Measurements from ENCODE around the gene MAP4K2. TPM values are rescaled to one million over a fixed set of nuclear protein-coding genes. Genes with fewer than 3 reads are reported as not detected.
A peak's percentile ranks its signal among the peaks of the same experiment; 100 is the strongest.

MAP4K2 gene
- total and polyA plus RNA-seq, 7 donors = 3.0 to 6.7 (median 4.5) TPM

- Histone ChIP-seq H3K4me3 (no peak overlapping the region), H3K36me3 (ENCODE audit: insufficient read depth in 1 of 2, low read depth in 1 of 2) (peaks cover 0 to 17% of the 10 kb centered on the region in 2 donors), H3K9me3 (no peaks in the 10 kb centered on the region), H3K4me1 (no peaks in the 10 kb centered on the region), H3K27ac (no peak overlapping the region), H3K27me3 (ENCODE audit: insufficient read depth in 3 of 3, low read length in 2 of 3) (no peaks in the 10 kb centered on the region)
- DNase-seq = peak in 1 of 2 donors; percentile 26
- no peak for TF ChIP-seq CTCF (IDR thresholded peaks at IDR 0.05)
- intact Hi-C loops (cut with DNase I) = no loop called here
- no peak for ATAC-seq
- WGBS, 3 donors = 90 to 97% (median 91%) methylated on average over 25 of the region's 25 CpGs
These were observed 12.6 kb downstream of the MAP4K2 start for GRCh38 chr11:64790205-64791095.

- intact Hi-C loops (cut with DNase I) = loop anchor here in 1 of 2 donors (5.0 kb wide), 1 partner anchor 53 kb away; the partner anchor contains the start of gene CDC42BPG
- Histone ChIP-seq H3K27me3 (ENCODE audit: insufficient read depth in 3 of 3, low read length in 2 of 3) (no peaks in the 10 kb centered on the region), H3K27ac (no peak overlapping the region), H3K9me3 (no peaks in the 10 kb centered on the region), H3K4me1 (no peaks in the 10 kb centered on the region), H3K36me3 (ENCODE audit: insufficient read depth in 1 of 2, low read depth in 1 of 2) (peaks cover 0 to 17% of the 10 kb centered on the region in 2 donors), H3K4me3 (no peak overlapping the region)
- ATAC-seq (no peak), DNase-seq (no peak)
- 92 to 97% (median 92%) methylated on average over 15 of the region's 15 CpGs for whole genome bisulfite sequencing, 3 donors
- TF ChIP-seq CTCF (IDR thresholded peaks at IDR 0.05) = no peak
These were observed 13.4 kb downstream of the MAP4K2 start for GRCh38 chr11:64789331-64790204.

GRCh38 chr11:64788321-64789215, 14.4 kb downstream of the MAP4K2 start:
- intact Hi-C loops (cut with DNase I) = loop anchor here in 1 of 2 donors (5.0 kb wide), 1 partner anchor 54 kb away; the partner anchor contains the start of gene CDC42BPG
- Histone ChIP-seq H3K27ac (no peak overlapping the region), H3K36me3 (ENCODE audit: insufficient read depth in 1 of 2, low read depth in 1 of 2) (peaks cover 0 to 17% of the 10 kb centered on the region in 2 donors), H3K9me3 (no peaks in the 10 kb centered on the region), H3K4me3 (no peak overlapping the region), H3K4me1 (no peaks in the 10 kb centered on the region), H3K27me3 (ENCODE audit: insufficient read depth in 3 of 3, low read length in 2 of 3) (no peaks in the 10 kb centered on the region)
- TF ChIP-seq CTCF (IDR thresholded peaks at IDR 0.05) = no peak
- DNase-seq = peak in 1 of 2 donors; percentile 38
- WGBS, 3 donors = 84 to 92% (median 86%) methylated on average over 9 of the region's 9 CpGs
- ATAC-seq = no peak

Data from psoas muscle (tissue), 8 donors.